ENCODE data around the gene UBE2D2.
"Not testable (repeated sequence)": the region's sequence is repeated elsewhere in the genome, so short reads cannot be mapped to it uniquely, and the experiment has no call there.

The UBE2D2 gene

GRCh38 chr5:139582181-139582580 is 21.0 kb downstream of the UBE2D2 start:
- DNase-seq (ENCODE audit: low read depth in 2 of 2, low spot score in 1 of 2) = not testable (repeated sequence)

GRCh38 chr5:139584137-139584536 is 23.0 kb downstream of the UBE2D2 start:
- no peak for DNase-seq (ENCODE audit: low read depth in 2 of 2, low spot score in 1 of 2)

GRCh38 chr5:139588116-139588515 is 27.0 kb downstream of the UBE2D2 start:
- DNase-seq (ENCODE audit: low read depth in 2 of 2, low spot score in 1 of 2) = not testable (repeated sequence)

GRCh38 chr5:139588962-139589361 is 27.8 kb downstream of the UBE2D2 start:
- no peak for DNase-seq (ENCODE audit: low read depth in 2 of 2, low spot score in 1 of 2)

GRCh38 chr5:139592289-139592688 is 31.1 kb downstream of the UBE2D2 start:
- no peak for DNase-seq (ENCODE audit: low read depth in 2 of 2, low spot score in 1 of 2)

GRCh38 chr5:139593076-139593475 is 31.9 kb downstream of the UBE2D2 start:
- DNase-seq (ENCODE audit: low read depth in 2 of 2, low spot score in 1 of 2) = not testable (repeated sequence)

- DNase-seq (ENCODE audit: low read depth in 2 of 2, low spot score in 1 of 2) = no peak
Measured at GRCh38 chr5:139593716-139594319, 32.7 kb downstream of the UBE2D2 start.

GRCh38 chr5:139597134-139597533 is 36.0 kb downstream of the UBE2D2 start:
- no peak for DNase-seq (ENCODE audit: low read depth in 2 of 2, low spot score in 1 of 2)

GRCh38 chr5:139598601-139598965 is 37.4 kb downstream of the UBE2D2 start:
- DNase-seq (ENCODE audit: low read depth in 2 of 2, low spot score in 1 of 2) = not testable (repeated sequence)

GRCh38 chr5:139600336-139600949 is 39.3 kb downstream of the UBE2D2 start:
- DNase-seq (ENCODE audit: low read depth in 2 of 2, low spot score in 1 of 2) = no peak

GRCh38 chr5:139601429-139601828 is 40.3 kb downstream of the UBE2D2 start:
- DNase-seq (ENCODE audit: low read depth in 2 of 2, low spot score in 1 of 2) = no peak

GRCh38 chr5:139601948-139602347 is 40.8 kb downstream of the UBE2D2 start:
- DNase-seq (ENCODE audit: low read depth in 2 of 2, low spot score in 1 of 2) = not testable (repeated sequence)

GRCh38 chr5:139605887-139606286 is 44.7 kb downstream of the UBE2D2 start:
- no peak for DNase-seq (ENCODE audit: low read depth in 2 of 2, low spot score in 1 of 2)

- DNase-seq (ENCODE audit: low read depth in 2 of 2, low spot score in 1 of 2) = no peak
Measured at GRCh38 chr5:139611703-139612584, 50.8 kb downstream of the UBE2D2 start.

- DNase-seq (ENCODE audit: low read depth in 2 of 2, low spot score in 1 of 2) = no peak
Measured at GRCh38 chr5:139619861-139620260, 58.7 kb downstream of the UBE2D2 start.

GRCh38 chr5:139625398-139625797 is 64.3 kb downstream of the UBE2D2 start:
- not testable (repeated sequence) for DNase-seq (ENCODE audit: low read depth in 2 of 2, low spot score in 1 of 2)

GRCh38 chr5:139630855-139631254 is 69.7 kb downstream of the UBE2D2 start:
- DNase-seq (ENCODE audit: low read depth in 2 of 2, low spot score in 1 of 2) = no peak

GRCh38 chr5:139631520-139632165 is 70.5 kb downstream of the UBE2D2 start:
- DNase-seq (ENCODE audit: low read depth in 2 of 2, low spot score in 1 of 2) = no peak

- peak in 1 of 2 donors; percentile 38 for DNase-seq (ENCODE audit: low read depth in 2 of 2, low spot score in 1 of 2)
Measured at GRCh38 chr5:139633295-139634027, 72.3 kb downstream of the UBE2D2 start.

- no peak for DNase-seq (ENCODE audit: low read depth in 2 of 2, low spot score in 1 of 2)
Measured at GRCh38 chr5:139634028-139634325, 72.8 kb downstream of the UBE2D2 start.

- no peak for DNase-seq (ENCODE audit: low read depth in 2 of 2, low spot score in 1 of 2)
Measured at GRCh38 chr5:139634541-139634940, 73.4 kb downstream of the UBE2D2 start.
